Measurements from ENCODE around the gene SORCS3.

SORCS3 gene

DNA sequence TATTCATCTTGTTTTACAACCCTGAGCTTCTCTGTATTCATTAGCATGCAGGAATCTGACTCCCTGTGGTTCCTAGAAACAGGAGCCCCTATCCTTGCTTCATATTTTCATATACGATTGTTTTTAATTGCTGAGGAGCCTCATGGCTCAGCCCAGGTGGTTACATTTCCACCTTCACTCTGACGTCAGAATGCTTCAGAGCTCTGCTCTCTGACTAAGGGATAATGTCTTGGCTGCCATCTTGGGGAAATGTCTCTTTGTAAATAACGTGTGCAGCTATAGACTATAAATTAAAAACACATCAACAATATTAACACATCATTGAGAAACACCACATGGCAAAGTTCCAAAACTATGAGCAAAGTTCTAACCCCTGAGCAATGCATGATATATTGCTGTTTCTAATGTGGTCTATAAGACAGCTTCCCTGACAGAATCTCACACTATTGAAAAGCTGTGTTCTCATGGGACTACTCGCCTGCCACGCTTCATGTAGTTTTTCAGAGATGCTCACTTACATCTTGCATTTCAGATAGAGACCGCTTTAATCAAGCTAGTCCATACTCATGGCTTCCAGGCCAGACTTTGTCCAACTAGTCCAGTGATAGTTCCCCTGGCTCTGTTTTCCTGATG is 227.0 kb downstream of the SORCS3 start:
- DNase-seq, result no peak

DNA sequence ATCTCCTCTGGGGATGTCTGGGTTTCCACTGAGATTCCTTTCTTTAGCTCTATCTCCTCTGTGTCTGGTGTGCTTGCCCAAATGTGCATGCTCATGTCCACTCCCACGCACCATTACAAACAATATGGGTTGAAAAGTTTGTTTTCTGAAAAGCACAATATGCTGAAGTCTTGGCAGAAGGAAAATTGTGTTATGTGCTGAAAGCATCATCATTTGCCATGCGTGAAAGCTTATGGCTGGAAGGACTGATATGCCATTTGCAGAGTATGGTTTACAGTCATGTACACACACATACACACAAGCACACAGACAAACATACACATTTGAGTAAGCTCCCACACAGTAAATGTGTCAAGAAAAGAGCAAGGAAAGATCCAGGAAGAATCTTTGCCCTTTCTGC is 231.6 kb downstream of the SORCS3 start:
- no peak for DNase-seq

DNA sequence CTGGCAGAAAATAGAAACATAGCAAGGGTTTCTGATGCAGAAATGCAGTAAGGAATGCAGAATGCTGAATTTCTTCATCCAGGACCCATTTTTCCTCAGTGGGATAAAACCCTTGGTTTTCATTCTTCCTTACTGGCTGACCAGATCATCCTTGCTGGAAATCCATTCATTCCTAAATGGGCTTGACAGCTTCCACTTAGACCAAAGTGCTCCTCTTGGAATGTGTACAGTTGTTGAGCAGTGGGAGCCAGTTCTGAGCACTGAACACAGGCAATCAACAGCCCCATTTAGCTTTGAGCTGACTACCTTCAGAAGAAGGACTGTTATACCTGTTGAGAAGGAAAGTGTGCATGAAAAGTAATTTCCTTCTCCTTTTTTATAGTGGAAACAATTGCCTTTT is 232.1 kb downstream of the SORCS3 start:
- DNase-seq, result no peak

DNA sequence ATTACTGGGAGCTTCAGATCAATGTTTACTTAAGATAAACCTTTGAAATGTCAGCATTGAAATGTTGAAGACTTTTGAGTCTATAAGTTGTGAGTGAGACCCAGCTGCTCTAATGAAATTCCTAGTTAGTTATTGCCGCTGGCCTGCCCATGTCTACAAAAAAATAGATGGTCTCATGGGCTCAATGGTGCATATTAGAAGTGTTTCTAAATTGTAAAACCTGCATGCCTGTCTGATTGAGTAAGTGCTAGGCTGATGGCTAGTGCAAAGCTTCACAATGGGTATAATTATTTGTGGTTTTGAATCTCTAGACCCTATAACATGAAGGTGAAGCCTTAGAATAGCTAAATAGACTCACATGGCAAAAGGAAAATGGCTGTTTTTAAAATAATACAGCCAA is 234.5 kb downstream of the SORCS3 start:
- DNase-seq, result no peak

DNA sequence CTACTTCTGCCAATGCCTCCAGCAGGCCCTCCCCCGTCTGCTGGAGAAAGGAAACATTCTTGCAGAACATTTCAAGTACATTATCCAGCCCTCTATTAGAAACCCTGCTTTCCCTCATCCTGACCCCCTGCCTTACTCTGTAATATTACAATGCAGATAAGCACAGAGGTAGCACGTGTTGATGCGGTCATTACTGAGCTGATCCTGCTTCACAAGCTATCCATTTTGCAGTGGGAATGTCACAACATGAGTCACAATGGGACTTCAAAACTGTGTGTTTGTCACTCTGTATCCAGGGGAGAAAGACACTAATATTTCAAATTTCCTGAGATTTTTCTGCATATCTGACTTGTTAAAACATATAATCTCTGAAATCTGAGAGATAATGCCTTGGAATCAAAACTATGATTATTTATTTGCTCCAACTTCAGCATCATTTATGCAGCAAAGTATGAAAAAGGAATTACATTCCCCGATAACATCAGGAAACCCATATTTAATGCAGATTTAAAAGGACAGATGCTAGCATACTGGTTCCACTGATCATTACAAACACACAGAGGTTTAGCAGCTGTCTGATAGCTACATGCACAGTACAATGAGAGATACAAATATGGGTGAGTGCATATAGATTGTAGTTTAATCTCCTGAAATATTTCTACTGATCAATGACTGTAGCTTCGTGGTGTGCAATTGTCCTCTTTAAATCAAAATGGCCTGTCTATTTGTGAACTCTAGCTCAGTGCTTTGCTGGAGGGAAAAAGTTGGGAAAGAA is 239.7 kb downstream of the SORCS3 start:
- DNase-seq, result no peak

DNA sequence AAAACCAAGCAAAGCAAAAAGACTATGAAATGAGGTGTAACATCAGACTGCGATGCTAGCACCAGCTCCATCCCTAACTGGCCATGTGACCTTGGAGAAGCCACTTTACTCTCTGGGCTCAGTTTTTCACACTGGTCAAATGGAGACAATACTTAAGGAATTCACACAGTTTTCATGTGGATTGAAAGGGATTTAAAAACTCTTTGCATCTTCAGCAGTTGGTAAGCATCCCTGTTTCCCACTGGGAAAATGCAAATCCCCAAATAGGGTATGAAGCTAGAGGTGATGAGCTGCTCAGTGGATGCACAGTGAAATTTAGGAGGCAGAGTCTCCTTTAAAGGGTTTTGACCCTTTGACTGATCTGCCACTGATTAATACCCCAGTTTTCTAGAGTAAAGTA is 240.7 kb downstream of the SORCS3 start:
- DNase-seq, result no peak

- DNase-seq, result no peak
Measured at GRCh38 chr10:104892879-104893617, 252.0 kb downstream of the SORCS3 start.

GRCh38 chr10:104893701-104894100 is 252.6 kb downstream of the SORCS3 start:
- DNase-seq, result no peak

GRCh38 chr10:104894681-104895080 is 253.6 kb downstream of the SORCS3 start:
- DNase-seq, result no peak

DNA sequence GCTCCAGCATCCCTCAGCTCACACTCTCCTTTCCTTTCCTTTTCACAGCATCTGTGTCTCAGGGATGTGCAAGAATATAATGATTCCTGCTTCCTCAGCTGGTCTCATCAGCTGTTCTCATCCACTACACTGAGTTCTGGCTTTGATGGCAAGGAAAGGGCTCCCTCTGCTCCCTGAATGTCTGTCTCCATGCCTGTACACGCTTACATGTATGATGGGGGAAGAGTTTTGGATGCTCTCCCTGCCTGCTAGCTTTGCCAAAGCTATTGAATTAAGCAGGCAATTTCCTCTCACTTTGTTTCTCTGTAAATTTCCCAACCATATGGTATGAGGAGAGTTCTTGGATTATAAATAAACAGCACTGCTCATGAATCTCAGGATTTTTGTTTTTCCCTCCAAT is 254.5 kb downstream of the SORCS3 start:
- DNase-seq, result no peak

DNA sequence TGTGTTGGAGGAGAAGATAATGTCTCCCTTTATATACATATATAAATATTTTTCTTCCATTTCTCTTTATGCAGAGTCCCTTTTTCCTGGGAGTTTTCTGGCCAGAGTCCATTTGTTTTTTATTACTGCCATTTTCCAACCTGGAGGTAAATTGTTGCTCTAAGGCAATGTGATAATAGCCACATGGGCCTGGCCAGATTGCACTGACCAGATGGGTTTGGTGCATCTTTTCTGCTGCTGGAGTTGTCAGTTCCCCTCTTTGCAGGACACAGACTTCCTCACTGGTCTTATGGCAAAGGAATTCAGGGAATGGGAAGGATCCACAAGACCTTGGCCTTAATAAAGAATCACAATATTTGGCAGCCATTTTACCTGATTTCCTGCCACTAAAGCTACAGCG is 254.9 kb downstream of the SORCS3 start:
- DNase-seq, result no peak

DNA sequence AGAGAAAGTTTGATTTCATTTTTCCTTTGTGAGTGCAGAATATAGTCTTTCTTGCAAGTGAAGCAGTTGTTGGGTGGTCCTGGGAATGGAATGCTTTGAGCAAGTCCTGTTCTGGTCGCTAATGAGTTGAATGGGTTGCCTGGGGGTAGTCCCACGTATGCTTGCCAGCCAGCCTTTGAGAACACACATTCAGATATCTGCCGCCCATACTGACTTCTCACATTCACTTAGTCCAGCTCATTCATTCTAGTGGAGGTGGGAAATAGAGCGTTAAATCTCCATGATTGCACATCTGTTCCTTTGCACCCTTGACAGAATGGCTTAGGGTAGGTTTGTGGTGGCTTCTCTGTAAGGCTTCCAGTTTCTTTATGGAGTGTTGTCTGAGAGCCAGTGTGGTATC is 256.6 kb downstream of the SORCS3 start:
- no peak for DNase-seq

GRCh38 chr10:104899779-104900178 is 258.7 kb downstream of the SORCS3 start:
- DNase-seq, result no peak

GRCh38 chr10:104903433-104903832 is 262.3 kb downstream of the SORCS3 start:
- no peak for DNase-seq

DNA sequence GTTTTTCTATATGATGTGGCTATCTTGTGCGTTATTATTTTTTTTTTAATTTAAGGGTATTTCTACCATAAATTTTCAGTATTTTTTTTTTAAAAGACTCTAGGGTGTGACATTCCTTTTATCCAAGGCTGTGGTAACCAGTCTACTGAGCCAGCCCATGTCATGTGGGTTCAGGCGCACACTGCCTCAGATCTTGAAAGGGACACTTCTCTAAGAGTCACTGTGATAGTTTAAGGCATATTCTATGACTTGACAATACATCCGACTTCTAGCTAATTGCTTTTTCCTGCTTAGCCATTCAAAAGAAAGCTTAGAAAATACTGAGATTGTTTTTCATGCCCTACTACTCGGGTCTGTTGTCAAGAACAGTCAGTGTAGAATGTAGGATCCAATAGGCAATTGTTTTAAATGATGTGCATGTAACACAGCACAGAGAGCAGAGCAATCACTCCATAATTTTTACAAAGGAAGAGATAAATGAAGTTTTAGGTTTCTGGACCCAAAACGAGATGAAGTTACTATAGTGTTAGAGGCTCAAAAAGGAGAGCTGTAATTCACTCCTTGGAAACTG is 263.7 kb downstream of the SORCS3 start:
- DNase-seq, result no peak

DNA sequence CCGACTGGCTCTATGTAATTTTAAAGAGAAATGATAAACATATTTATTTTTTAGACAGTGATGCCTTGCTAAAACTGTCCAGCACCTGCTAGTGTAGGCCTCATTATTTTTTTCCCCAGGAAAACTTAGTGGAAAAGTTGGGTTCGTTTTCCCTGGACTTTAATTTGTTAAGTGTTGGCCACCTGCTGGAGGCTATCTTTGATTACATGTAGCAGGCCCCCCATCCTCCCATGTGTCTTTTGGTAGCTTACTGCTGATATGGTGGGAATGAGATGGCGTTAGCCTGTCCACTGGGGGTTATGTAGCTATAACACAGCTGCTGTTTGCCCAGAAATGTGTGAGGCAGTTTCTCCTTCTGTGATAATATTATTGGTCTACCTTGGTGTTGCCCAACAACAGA is 265.0 kb downstream of the SORCS3 start:
- no peak for DNase-seq

- DNase-seq, result no peak
Measured at GRCh38 chr10:104907521-104907920, 266.4 kb downstream of the SORCS3 start.

- DNase-seq, result no peak
Measured at GRCh38 chr10:104908581-104908980, 267.5 kb downstream of the SORCS3 start.

DNA sequence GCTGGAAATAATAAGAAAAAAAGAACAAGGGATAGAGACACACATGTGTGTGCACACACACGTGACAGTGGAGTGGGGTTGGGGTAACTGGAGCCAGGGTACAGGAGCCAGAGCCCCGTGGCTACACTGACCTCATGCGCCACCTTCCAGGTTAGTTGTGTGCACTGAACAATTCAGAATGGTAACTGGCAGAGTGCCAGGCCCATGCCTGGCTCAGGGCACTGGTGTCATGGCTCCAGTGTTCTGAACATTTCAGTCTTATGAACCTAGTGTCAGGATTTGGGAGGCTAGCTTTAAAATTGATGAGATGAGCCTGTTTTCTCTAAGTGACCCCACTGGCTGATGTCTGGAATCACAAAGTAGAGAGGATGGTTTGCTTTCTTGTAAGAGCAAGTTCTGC is 269.6 kb downstream of the SORCS3 start:
- DNase-seq, result no peak

GRCh38 chr10:104913390-104913789 is 272.3 kb downstream of the SORCS3 start:
- no peak for DNase-seq

GRCh38 chr10:104920476-104920875 is 279.4 kb downstream of the SORCS3 start:
- no peak for DNase-seq

DNA sequence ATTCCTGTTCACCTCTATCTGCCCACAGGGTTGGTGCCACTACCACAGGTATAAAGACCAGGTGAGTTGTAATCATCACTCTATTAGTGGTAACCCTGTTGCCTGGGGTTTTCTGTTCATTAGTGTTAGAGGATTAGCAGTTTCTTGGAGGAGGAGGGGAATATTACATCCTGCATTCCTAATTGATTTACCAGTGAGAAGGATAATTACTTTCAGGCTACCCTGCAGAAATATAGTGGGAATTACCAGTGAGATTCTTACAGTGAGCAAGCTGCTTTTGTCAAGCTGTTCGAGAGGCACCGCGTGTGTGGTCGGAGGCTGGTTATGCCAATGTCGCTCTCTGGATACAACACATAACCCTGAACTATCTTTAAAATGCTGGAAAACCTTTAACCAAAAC is 280.7 kb downstream of the SORCS3 start:
- DNase-seq, result no peak

GRCh38 chr10:104922810-104923209 is 281.7 kb downstream of the SORCS3 start:
- DNase-seq, result no peak

- no peak for DNase-seq
Measured at GRCh38 chr10:104923501-104923900, 282.4 kb downstream of the SORCS3 start.

All from central memory CD4-positive, alpha-beta T cell (primary cell).